Tibial nerve (tissue), 4 donors: Measurements from ENCODE around the gene GALNTL6. TPM values are rescaled to one million over a fixed set of nuclear protein-coding genes. Genes with fewer than 3 reads are reported as not detected.

Source experiments
- DNase-seq, 2 donors: peaks; one replicate each; pipeline ENCODE4 v3.0.0-alpha.2; 2019; ENCODE audit warnings: low spot score in 2 of 2
- H3K27ac ChIP-seq, 4 donors: fragments of 200-600 bp; sonication (generic) in 3 of 4; one replicate each; pipeline ENCODE4 v1.5.1; 2017 to 2019; ENCODE audit warnings: mild to moderate bottlenecking in 1 of 4
- H3K27me3 ChIP-seq, 2 donors: fragments of 200-600 bp; sonication (generic) in 1 of 2; one replicate each; pipeline versions ENCODE4 v1.5.1 to v1.6.0; 2017 to 2019
- H3K36me3 ChIP-seq, 3 donors: fragments of 200-600 bp; sonication (generic); one replicate each; pipeline ENCODE4 v1.5.1; 2018 to 2019
- H3K4me1 ChIP-seq, 4 donors: fragments of 200-600 bp; sonication (generic) in 3 of 4; one replicate each; pipeline ENCODE4 v1.5.1; 2017 to 2019
- H3K4me3 ChIP-seq, 4 donors: fragments of 200-600 bp; sonication (generic) in 3 of 4; one replicate each; pipeline ENCODE4 v1.5.1; 2017 to 2019; ENCODE audit warnings: mild to moderate bottlenecking in 1 of 4, moderate library complexity in 1 of 4
- H3K9me3 ChIP-seq, 4 donors: fragments of 200-600 bp; sonication (generic) in 3 of 4; one replicate each; pipeline ENCODE4 v1.5.1; 2017 to 2019
- EP300 ChIP-seq, 2 donors: sonication (generic); formaldehyde crosslinking; IDR thresholded peaks; one replicate each; pipeline ENCODE4 v1.6.1; 2017; ENCODE audit warnings: antibody characterized with exemption in 2 of 2, mild to moderate bottlenecking in 1 of 2
- POLR2A ChIP-seq, 2 donors: fragments of 450-650 bp; IDR thresholded peaks; one replicate each; pipeline ENCODE4 v1.6.1; 2017; ENCODE audit warnings: antibody characterized with exemption in 2 of 2, mild to moderate bottlenecking in 2 of 2, moderate library complexity in 2 of 2
- WGBS, 2 donors: methylation state at CpG; one replicate each; pipeline ENCODE4 v1.1.5; 2018; 5-methylcytosine and 5-hydroxymethylcytosine counted together
- total RNA-seq, 4 donors: library from RNA; depleted of rRNA; stranded (reverse); fragments of >200 nt; gene quantifications; one replicate each; pipeline ENCODE4 v1.1.0, GENCODE V29; 2016
- TF ChIP-seq, protein P1 (sequence below), 5 experiments: fragments of 200-600 bp in 3 of 5; fragments of 450-650 bp in 2 of 5; sonication (generic) in 3 of 5; IDR thresholded peaks; one replicate each; pipeline ENCODE4 v1.5.1; 2016 to 2019; ENCODE audit warnings: antibody characterized with exemption in 5 of 5, mild to moderate bottlenecking in 3 of 5, moderate library complexity in 2 of 5

Gene GALNTL6
- total RNA-seq, 4 donors from 2014 or later = not detected

- no peaks in the 10 kb centered on the region for H3K27me3 ChIP-seq
- no peak for DNase-seq
- H3K4me1 ChIP-seq = no peaks in the 10 kb centered on the region
- 51 to 81% methylated on average over 4 of the region's 4 CpGs for WGBS, 2 donors
- H3K9me3 ChIP-seq = no peaks in the 10 kb centered on the region
- TF ChIP-seq EP300 (IDR thresholded peaks at IDR 0.05) (no peak), POLR2A (IDR thresholded peaks at IDR 0.05) (no peak)
- TF ChIP-seq, protein P1, sequence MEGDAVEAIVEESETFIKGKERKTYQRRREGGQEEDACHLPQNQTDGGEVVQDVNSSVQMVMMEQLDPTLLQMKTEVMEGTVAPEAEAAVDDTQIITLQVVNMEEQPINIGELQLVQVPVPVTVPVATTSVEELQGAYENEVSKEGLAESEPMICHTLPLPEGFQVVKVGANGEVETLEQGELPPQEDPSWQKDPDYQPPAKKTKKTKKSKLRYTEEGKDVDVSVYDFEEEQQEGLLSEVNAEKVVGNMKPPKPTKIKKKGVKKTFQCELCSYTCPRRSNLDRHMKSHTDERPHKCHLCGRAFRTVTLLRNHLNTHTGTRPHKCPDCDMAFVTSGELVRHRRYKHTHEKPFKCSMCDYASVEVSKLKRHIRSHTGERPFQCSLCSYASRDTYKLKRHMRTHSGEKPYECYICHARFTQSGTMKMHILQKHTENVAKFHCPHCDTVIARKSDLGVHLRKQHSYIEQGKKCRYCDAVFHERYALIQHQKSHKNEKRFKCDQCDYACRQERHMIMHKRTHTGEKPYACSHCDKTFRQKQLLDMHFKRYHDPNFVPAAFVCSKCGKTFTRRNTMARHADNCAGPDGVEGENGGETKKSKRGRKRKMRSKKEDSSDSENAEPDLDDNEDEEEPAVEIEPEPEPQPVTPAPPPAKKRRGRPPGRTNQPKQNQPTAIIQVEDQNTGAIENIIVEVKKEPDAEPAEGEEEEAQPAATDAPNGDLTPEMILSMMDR (IDR thresholded peaks at IDR 0.05) = no peak
- no peak overlapping the region for H3K4me3 ChIP-seq
- no peaks in the 10 kb centered on the region for H3K36me3 ChIP-seq
- H3K27ac ChIP-seq = no peak overlapping the region
These were observed 143.5 kb downstream of the GALNTL6 start for GRCh38 chr4:171956678-171957077.

GRCh38 chr4:171962110-171962509, 148.9 kb downstream of the GALNTL6 start:
- Histone ChIP-seq H3K4me1 (no peaks in the 10 kb centered on the region), H3K4me3 (no peak overlapping the region), H3K36me3 (no peaks in the 10 kb centered on the region), H3K9me3 (no peaks in the 10 kb centered on the region), H3K27me3 (no peaks in the 10 kb centered on the region), H3K27ac (no peak overlapping the region)
- DNase-seq = no peak
- 84 to 85% methylated on average over 5 of the region's 5 CpGs for WGBS, 2 donors
- TF ChIP-seq EP300 (IDR thresholded peaks at IDR 0.05) (no peak), POLR2A (IDR thresholded peaks at IDR 0.05) (no peak)
- TF ChIP-seq, protein P1 (IDR thresholded peaks at IDR 0.05) = no peak

DNA sequence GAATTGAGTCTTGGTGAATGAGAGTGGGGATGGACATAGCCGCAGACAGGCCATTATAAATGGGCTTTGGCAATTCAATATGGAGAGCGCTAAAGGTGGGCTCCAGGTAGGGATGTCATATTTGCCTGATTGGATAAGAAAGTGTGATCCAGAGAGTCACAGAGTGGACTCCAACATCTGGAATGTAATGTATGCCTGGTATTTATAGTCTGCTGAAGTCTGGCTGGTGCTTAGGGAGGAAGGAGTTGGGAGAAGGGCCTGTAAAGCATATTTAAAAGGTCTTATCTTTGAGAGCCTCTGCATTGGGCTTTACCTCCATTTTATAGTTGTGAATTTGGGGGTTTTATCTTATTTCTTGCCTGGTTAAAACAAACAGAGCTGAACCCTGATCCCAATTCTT, 153.2 kb downstream of the GALNTL6 start:
- Histone ChIP-seq H3K4me1 (no peaks in the 10 kb centered on the region), H3K36me3 (no peaks in the 10 kb centered on the region), H3K9me3 (no peaks in the 10 kb centered on the region), H3K27ac (no peak overlapping the region), H3K27me3 (no peaks in the 10 kb centered on the region), H3K4me3 (no peak overlapping the region)
- TF ChIP-seq POLR2A (IDR thresholded peaks at IDR 0.05) (no peak), EP300 (IDR thresholded peaks at IDR 0.05) (no peak)
- TF ChIP-seq, protein P1 (IDR thresholded peaks at IDR 0.05) = no peak
- no peak for DNase-seq
- WGBS, 2 donors = 50 to 96% methylated on average over 2 of the region's 2 CpGs

DNA sequence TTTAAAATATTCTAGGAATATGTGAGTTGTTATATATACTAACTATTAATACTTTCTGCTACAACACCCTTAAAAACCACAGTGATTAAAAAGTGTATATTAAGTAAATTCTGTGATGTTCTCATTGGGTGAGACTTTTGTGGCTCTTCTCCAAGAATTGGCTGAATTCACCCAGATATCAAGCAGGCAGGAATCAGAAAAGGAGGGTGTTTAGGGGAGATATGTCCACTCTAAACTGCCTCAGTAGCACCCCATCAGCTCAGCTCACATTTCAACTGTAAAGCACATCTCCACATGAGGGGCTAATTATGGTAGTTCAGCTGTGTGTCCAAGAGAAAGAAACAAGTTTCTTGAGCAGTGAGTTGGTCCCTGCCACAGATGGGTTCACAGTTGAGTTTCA, 165.0 kb downstream of the GALNTL6 start:
- no peaks in the 10 kb centered on the region for H3K9me3 ChIP-seq
- H3K27ac ChIP-seq = no peak overlapping the region
- no peaks in the 10 kb centered on the region for H3K4me1 ChIP-seq
- no peaks in the 10 kb centered on the region for H3K27me3 ChIP-seq
- TF ChIP-seq, protein P1 (IDR thresholded peaks at IDR 0.05) = no peak
- TF ChIP-seq EP300 (IDR thresholded peaks at IDR 0.05) = no peak
- no peaks in the 10 kb centered on the region for H3K36me3 ChIP-seq
- DNase-seq = no peak
- no peak overlapping the region for H3K4me3 ChIP-seq

DNA sequence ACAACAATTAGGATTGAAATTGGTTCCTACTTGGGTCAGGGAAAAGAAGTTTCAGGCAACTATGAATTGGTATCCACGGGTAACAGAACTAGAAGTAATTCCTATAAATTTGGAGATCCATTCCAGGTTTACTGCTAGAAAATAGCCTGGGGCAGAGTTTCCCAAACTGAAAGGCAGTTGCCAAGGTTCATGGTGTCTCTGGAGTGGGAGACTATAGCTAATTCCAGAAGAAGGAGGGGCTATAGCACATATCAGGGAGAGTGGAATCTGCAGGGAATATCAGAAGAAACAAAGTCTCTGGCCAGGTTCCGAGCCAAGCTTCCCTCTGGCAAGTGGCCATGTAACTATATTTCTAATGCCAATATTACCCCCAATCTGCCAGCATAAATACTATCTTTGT, 166.3 kb downstream of the GALNTL6 start:
- no peaks in the 10 kb centered on the region for H3K36me3 ChIP-seq
- H3K4me3 ChIP-seq = no peak overlapping the region
- H3K27me3 ChIP-seq = no peaks in the 10 kb centered on the region
- no peaks in the 10 kb centered on the region for H3K4me1 ChIP-seq
- WGBS, 2 donors = 29 to 37% methylated on average over 2 of the region's 2 CpGs
- no peak for TF ChIP-seq EP300 (IDR thresholded peaks at IDR 0.05)
- TF ChIP-seq POLR2A (IDR thresholded peaks at IDR 0.05) = no peak
- TF ChIP-seq, protein P1 (IDR thresholded peaks at IDR 0.05) = no peak
- H3K27ac ChIP-seq = no peak overlapping the region
- H3K9me3 ChIP-seq = no peaks in the 10 kb centered on the region
- no peak for DNase-seq
